ENCODE data around the gene MYO1H. TPM values are rescaled to one million over a fixed set of nuclear protein-coding genes. Genes with fewer than 3 reads are reported as not detected.

Gene MYO1H
- total and polyA plus RNA-seq, 2 of the 8 experiments (the other 6 are each of a cell fraction or from before 2014, with no cell fraction given), result 0.03 TPM; not detected in 1

DNA sequence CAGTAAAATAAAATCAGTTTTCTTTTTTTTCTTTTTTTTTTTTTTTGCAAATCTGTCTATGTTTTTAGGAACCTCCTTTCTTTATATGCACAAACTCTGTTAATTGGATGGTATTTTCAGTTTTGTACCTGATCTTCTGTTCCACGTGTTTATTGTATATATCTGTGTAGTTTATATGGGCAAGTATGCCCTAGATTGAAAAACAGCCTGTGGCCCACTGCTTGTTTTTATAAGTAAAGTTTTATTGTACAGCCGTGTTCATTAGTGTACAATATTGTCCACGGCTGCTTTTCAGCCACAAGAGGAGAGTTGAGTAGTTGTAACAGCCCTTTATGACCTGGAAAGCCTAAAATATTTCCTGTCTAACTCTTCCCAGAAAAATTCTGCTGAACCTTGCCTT is 18.7 kb upstream of the MYO1H start:
- WGBS, 2 experiments (ENCODE audit: extremely low coverage in 1 of 2, insufficient coverage in 1 of 2, insufficient read length in 1 of 2, insufficient replicate concordance in 2 of 2, low coverage in 1 of 2, low lambda C conversion rate in 2 of 2, missing lambda C conversion rate in 1 of 2), result 83% methylated on average over 3 of the region's 3 CpGs; no CpG with 5 or more reads in 1 of the 2 experiments
- Histone ChIP-seq H2BK15ac (ENCODE audit: low read length) (no peak overlapping the region), H4K5ac (ENCODE audit: insufficient read length, low read depth, low read length) (no peak overlapping the region), H3K79me2 (ENCODE audit: control insufficient read depth in 1 of 2, insufficient read depth in 2 of 2, low read length in 2 of 2) (no peaks in the 10 kb centered on the region), H3K23me2 (ENCODE audit: low read depth, low read length) (no peaks in the 10 kb centered on the region), H2AFZ (ENCODE audit: low read length) (no peak overlapping the region), H3K36me3 (ENCODE audit: control insufficient read depth in 2 of 4, insufficient read depth in 4 of 4, low read length in 3 of 4) (no peaks in the 10 kb centered on the region), H3K56ac (replicated peaks; ENCODE audit: insufficient read length, low read depth, low read length) (no peak overlapping the region), H3K9ac (replicated peaks in 1 of 4; ENCODE audit: extremely low read depth in 1 of 4, low read depth in 3 of 4, low read length in 3 of 4) (no peak overlapping the region), H3K23ac (ENCODE audit: insufficient read length) (no peak overlapping the region), H3K14ac (ENCODE audit: insufficient read length) (no peak overlapping the region), H3K4me2 (ENCODE audit: insufficient read depth in 1 of 2, low read depth in 2 of 2, low read length in 2 of 2) (no peak overlapping the region), H4K8ac (ENCODE audit: extremely low read depth, insufficient read depth, low read length) (no peak overlapping the region), H2BK5ac (ENCODE audit: low read depth, low read length) (no peak overlapping the region), H3K4me1 (replicated peaks in 1 of 4; ENCODE audit: control insufficient read depth in 3 of 4, insufficient read depth in 4 of 4, low read length in 3 of 4) (no peaks in the 10 kb centered on the region), H4K91ac (replicated peaks; ENCODE audit: insufficient read length, low read length) (no peak overlapping the region), H3K4me3 (ENCODE audit: extremely low read depth in 1 of 4, insufficient read depth in 2 of 4, low read depth in 3 of 4, low read length in 4 of 4) (no peak overlapping the region), H2BK20ac (ENCODE audit: low read length) (no peak overlapping the region), H3K4ac (replicated peaks; ENCODE audit: insufficient read length, low read depth, low read length) (no peak overlapping the region), H3K9me3 (ENCODE audit: insufficient read depth in 2 of 2, low read depth in 1 of 2, low read length in 1 of 2) (no peaks in the 10 kb centered on the region), H3K27me3 (replicated peaks in 1 of 4; ENCODE audit: control insufficient read depth in 3 of 4, extremely low read depth in 1 of 4, insufficient read depth in 3 of 4, low read length in 3 of 4) (no peaks in the 10 kb centered on the region; a peak in 1 of 7 replicates), H3K18ac (ENCODE audit: extremely low read depth, low read length) (no peak overlapping the region), H3K79me1 (ENCODE audit: low read depth, low read length) (no peaks in the 10 kb centered on the region), H2AK5ac (ENCODE audit: low read depth, low read length) (no peak overlapping the region), H2BK120ac (replicated peaks; ENCODE audit: low read depth, low read length) (no peak overlapping the region), H3K27ac (ENCODE audit: low read depth, low read length) (no peak overlapping the region), H2BK12ac (ENCODE audit: low read depth, low read length) (no peak overlapping the region), H4K20me1 (replicated peaks in 1 of 2; ENCODE audit: control insufficient read depth in 1 of 2, insufficient read depth in 2 of 2, low read length in 2 of 2) (no peaks in the 10 kb centered on the region)
- DNase-seq (ENCODE audit: low read depth in 1 of 2, low spot score in 2 of 2) (no peak), FAIRE-seq (no peak)
- TF ChIP-seq HDAC6 (IDR thresholded peaks at IDR 0.05; ENCODE audit: low read depth, low read length) (no peak), CEBPB (IDR thresholded peaks at IDR 0.05; ENCODE audit: low read depth, low read length) (no peak)
- ChIA-PET CTCF (ENCODE audit: partially characterized antibody) (interaction anchor here (1.8 kb wide), 1 partner anchor 18 kb away, joined by 5 read pairs; the partner anchor contains the start of gene MYO1H), POLR2A (ENCODE audit: partially characterized antibody) (no interaction called here)
